ENCODE data around the gene ZNF287.
"Not testable (repeated sequence)": the region's sequence is repeated elsewhere in the genome, so short reads cannot be mapped to it uniquely, and the experiment has no call there.

ZNF287 gene

GRCh38 chr17:16568541-16569357 is at the start of gene ZNF287:
TSS of gene ZNF287 (minus strand) at chr17:16569204. CDS start at chr17:16567731, 1,473 bp downstream.
- peak; percentile 96 for DNase-seq (ENCODE audit: low spot score)

- DNase-seq (ENCODE audit: low spot score), result no peak
Measured at GRCh38 chr17:16617481-16618060, 48.6 kb upstream of the ZNF287 start.

- no peak for DNase-seq (ENCODE audit: low spot score)
Measured at GRCh38 chr17:16599537-16599936, 30.5 kb upstream of the ZNF287 start.

DNA sequence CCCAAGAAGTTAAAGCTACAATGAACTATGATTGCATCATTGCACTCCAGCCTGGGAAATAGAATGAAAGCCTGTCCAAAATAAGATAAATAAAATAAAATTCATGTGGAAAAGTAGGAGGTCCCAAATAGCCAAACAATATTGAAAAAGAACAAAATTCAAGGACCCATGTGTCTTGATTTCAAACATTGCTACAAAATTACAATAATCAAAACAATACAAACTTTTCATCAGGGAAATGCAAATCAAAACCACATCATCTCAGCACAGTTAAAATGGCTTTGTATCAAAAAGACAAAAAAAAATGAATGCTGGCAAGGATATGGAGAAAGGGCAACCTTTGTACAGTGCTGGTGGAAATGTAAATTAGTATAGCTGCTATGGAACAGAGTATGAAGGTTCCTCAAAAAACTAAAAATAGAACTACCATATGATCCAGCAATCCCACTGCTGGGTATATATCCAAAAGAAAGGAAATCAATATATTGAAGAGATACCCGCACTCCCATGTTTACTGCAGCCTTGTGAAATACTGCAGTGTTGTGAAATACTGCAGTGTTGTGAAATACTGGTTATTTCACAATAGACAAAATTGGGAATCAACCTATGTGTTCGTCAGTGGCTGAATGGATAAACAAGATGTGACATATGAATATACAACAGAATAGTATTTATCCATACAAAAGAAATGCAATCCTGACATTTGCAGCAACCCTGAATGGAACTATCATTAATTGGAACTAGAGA is 24.5 kb upstream of the ZNF287 start:
- DNase-seq (ENCODE audit: low spot score), result no peak

GRCh38 chr17:16589097-16589969 is 20.3 kb upstream of the ZNF287 start:
- peak; percentile 93 for DNase-seq (ENCODE audit: low spot score)

DNA sequence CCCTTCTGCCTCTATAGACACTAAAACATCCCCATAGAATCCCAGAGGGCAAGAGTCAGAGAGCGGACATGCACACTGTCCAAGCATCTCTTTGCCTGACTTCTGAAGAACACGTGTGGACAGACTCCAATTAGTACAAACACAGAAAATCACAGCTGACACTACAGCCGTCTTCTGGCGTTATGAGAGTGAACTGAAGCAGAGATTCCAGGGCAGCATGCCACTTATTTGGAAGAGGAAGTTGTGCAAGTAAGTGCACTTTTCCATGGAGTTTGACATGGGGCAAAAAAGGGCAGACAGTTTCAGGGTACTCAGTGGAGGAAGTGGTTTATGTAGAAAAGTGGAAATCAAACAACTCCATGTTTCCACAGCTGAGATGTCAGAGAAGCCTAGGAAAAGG is 16.8 kb upstream of the ZNF287 start:
- DNase-seq (ENCODE audit: low spot score), result no peak

- peak; percentile 91 for DNase-seq (ENCODE audit: low spot score)
Measured at GRCh38 chr17:16584273-16584995, 15.4 kb upstream of the ZNF287 start.

- no peak for DNase-seq (ENCODE audit: low spot score)
Measured at GRCh38 chr17:16583781-16584180, 14.8 kb upstream of the ZNF287 start.

- DNase-seq (ENCODE audit: low spot score), result no peak
Measured at GRCh38 chr17:16573466-16573865, 4.5 kb upstream of the ZNF287 start.

DNA sequence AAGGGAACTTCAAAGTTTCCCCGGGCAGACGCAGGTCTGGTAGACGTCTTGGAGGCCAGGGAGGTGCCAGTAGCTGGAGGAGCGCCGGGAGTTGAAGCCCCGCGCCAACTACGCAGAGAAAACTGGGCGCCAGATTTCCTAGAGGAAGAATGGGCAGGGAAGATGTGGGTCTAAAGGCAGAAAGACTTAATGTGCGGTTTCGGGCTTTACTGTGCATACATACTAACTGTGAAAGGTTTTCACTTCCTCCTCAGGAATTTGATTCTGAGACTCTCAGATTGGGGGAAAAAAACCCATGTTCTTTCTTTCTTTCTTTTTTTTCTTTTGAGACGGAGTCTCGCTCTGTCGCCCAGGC is 331 bp upstream of the ZNF287 start:
- no peak for DNase-seq (ENCODE audit: low spot score)

GRCh38 chr17:16552637-16553045 is 16.4 kb downstream of the ZNF287 start:
- no peak for DNase-seq (ENCODE audit: low spot score)

- no peak for DNase-seq (ENCODE audit: low spot score)
Measured at GRCh38 chr17:16551878-16552636, 16.9 kb downstream of the ZNF287 start.

DNA sequence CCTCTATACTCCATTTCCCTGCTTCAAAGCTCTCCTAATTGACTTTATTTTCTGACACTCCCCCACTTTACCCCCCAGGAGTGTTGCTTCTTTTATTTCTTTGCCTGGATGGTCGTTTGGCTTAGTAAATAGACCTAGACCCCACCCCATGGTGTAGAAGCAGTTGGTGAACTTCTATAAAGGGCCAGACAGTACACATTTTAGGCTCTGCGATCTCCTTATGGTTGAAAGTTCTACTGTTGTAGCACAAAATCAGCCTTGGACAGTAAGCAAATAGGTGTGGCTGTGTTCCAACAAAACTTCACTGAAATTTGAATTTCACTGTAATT is 31.9 kb downstream of the ZNF287 start:
- no peak for DNase-seq (ENCODE audit: low spot score)

GRCh38 chr17:16534236-16534635 is 34.8 kb downstream of the ZNF287 start:
- DNase-seq (ENCODE audit: low spot score), result no peak

- DNase-seq (ENCODE audit: low spot score), result no peak
Measured at GRCh38 chr17:16529906-16530305, 39.1 kb downstream of the ZNF287 start.

DNA sequence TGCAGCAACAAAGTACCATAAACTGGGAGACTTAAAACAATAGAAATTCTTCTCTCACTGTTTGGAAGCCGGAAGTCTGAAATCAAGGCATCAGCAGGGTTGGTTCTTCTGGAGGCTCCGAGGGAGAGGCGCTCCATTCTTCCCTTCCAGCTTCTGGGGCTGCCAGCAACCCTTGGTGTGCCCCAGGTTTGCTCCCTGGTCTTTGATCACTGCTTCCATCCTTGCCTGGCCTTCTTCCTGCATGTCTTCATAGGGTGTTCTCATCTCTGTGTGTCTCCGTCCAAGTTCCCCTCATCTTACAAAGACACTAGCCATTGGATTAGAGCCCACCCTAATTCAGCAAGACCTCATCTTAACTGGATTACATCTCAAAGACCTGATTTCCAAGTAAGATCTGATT is 41.7 kb downstream of the ZNF287 start:
- DNase-seq (ENCODE audit: low spot score), result no peak

- DNase-seq (ENCODE audit: low spot score), result not testable (repeated sequence)
Measured at GRCh38 chr17:16525556-16525955, 43.4 kb downstream of the ZNF287 start.

- DNase-seq (ENCODE audit: low spot score), result peak; percentile 85
Measured at GRCh38 chr17:16521070-16521727, 47.8 kb downstream of the ZNF287 start.

GRCh38 chr17:16519021-16519420 is 50.0 kb downstream of the ZNF287 start:
- DNase-seq (ENCODE audit: low spot score), result no peak

DNA sequence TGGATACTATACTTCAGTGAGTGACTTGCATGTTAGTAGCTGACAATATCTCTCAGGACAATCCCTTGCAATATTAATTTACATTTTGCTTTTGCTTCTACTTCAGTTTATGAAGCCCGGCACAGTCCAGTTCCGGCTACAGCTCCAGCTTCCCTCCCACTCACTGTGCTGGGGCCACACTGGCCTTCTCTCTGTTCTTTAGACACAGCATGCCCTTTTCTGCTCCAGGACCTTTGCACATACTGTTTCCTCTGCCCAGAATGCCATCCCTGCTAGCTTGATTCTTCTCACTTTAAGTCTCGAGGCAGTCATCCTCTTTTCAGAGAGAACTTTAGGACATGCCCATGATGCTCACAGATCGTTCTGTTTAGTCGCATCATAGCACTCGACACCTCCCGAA is 51.5 kb downstream of the ZNF287 start:
- no peak for DNase-seq (ENCODE audit: low spot score)
